Astrocyte (in vitro differentiated cells and primary cell): ENCODE measurements around the gene UST.

Experiments used
- EZH2 ChIP-seq: IDR thresholded peaks from 2 replicates; pipeline ENCODE4 v1.6.1; 2012; ENCODE audit warnings: mild to moderate bottlenecking, low read length, inconsistent platforms; ENCODE audit not compliant: insufficient read depth
- TF ChIP-seq, protein P1 (sequence below): IDR thresholded peaks from 2 replicates; pipeline ENCODE4 v1.5.1; 2011; ENCODE audit warnings: low read depth, mild to moderate bottlenecking, inconsistent platforms, low read length, moderate library complexity; ENCODE audit not compliant: insufficient read depth

GRCh38 chr6:149003560-149003959, 256.7 kb downstream of the UST start:
- TF ChIP-seq, protein P1, sequence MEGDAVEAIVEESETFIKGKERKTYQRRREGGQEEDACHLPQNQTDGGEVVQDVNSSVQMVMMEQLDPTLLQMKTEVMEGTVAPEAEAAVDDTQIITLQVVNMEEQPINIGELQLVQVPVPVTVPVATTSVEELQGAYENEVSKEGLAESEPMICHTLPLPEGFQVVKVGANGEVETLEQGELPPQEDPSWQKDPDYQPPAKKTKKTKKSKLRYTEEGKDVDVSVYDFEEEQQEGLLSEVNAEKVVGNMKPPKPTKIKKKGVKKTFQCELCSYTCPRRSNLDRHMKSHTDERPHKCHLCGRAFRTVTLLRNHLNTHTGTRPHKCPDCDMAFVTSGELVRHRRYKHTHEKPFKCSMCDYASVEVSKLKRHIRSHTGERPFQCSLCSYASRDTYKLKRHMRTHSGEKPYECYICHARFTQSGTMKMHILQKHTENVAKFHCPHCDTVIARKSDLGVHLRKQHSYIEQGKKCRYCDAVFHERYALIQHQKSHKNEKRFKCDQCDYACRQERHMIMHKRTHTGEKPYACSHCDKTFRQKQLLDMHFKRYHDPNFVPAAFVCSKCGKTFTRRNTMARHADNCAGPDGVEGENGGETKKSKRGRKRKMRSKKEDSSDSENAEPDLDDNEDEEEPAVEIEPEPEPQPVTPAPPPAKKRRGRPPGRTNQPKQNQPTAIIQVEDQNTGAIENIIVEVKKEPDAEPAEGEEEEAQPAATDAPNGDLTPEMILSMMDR, result no peak
- TF ChIP-seq EZH2, result no peak
